Measurements from ENCODE around the gene HIGD2A. TPM values are rescaled to one million over a fixed set of nuclear protein-coding genes. Genes with fewer than 3 reads are reported as not detected.

HIGD2A gene
- polyA plus RNA-seq, 1 of the 3 experiments (the other 2 are of a cell fraction) = 211 TPM

- TF ChIP-seq ZBTB33 (IDR thresholded peaks at IDR 0.05; ENCODE audit: borderline replicate concordance, low read depth) (no peak), GABPA (IDR thresholded peaks at IDR 0.05; ENCODE audit: low read depth) (no peak), NRF1 (IDR thresholded peaks at IDR 0.05; ENCODE audit: low read depth, low read length) (no peak), RXRA (IDR thresholded peaks at IDR 0.05; ENCODE audit: borderline replicate concordance, low read depth) (no peak)
Observed at GRCh38 chr5:176391999-176392398, 3.4 kb downstream of the HIGD2A start (continued).

GRCh38 chr5:176392526-176392925 lies 4.0 kb downstream of the HIGD2A start:
- TF ChIP-seq RXRA (IDR thresholded peaks at IDR 0.05; ENCODE audit: borderline replicate concordance, low read depth) (no peak), MXI1 (IDR thresholded peaks at IDR 0.05; ENCODE audit: low read depth, low read length) (no peak), MAX (IDR thresholded peaks at IDR 0.05; ENCODE audit: low read depth) (no peak), SIN3A (IDR thresholded peaks at IDR 0.05; ENCODE audit: borderline replicate concordance, low read depth, low read length) (no peak), CHD2 (IDR thresholded peaks at IDR 0.05; ENCODE audit: low read length, partially characterized antibody) (no peak), NFIC (IDR thresholded peaks at IDR 0.05; ENCODE audit: borderline replicate concordance) (no peak), FOXM1 (IDR thresholded peaks at IDR 0.05; ENCODE audit: low read depth) (no peak), EZH2phosphoT487 (IDR thresholded peaks at IDR 0.05; ENCODE audit: borderline replicate concordance, low read depth) (no peak), EP300 (IDR thresholded peaks at IDR 0.05; ENCODE audit: borderline replicate concordance in 1 of 2, low read depth in 1 of 2, low read length in 1 of 2) (no peak)
- H4K20me1 ChIP-seq (ENCODE audit: insufficient read depth) = no peaks in the 10 kb centered on the region
- WGBS (ENCODE audit: low lambda C conversion rate) = 100% methylated on average over 4 of the region's 11 CpGs
- no peak overlapping the region for H2AFZ ChIP-seq (ENCODE audit: low read depth)
- H3K9me2 ChIP-seq = no peaks in the 10 kb centered on the region
- peaks cover 5 to 9% of the 10 kb centered on the region in 2 experiments for H3K36me3 ChIP-seq (replicated peaks in 1 of 2; ENCODE audit: control insufficient read depth in 1 of 2, insufficient read depth in 2 of 2, low read length in 1 of 2)
- H3K27me3 ChIP-seq (ENCODE audit: insufficient read depth) = no peaks in the 10 kb centered on the region
- no peak overlapping the region for H3K4me3 ChIP-seq (ENCODE audit: low read depth in 2 of 2, low read length in 1 of 2)
- no peaks in the 10 kb centered on the region for H3K9me3 ChIP-seq
- peaks cover 6% of the 10 kb centered on the region for H3F3A ChIP-seq (replicated peaks; ENCODE audit: insufficient read depth)
- H3K27ac ChIP-seq (ENCODE audit: low read depth in 2 of 2, low read length in 1 of 2) = no peak overlapping the region
- ChIA-PET POLR2A (interaction anchor here (1.5 kb wide), 1 partner anchor 13 kb away, joined by 6 read pairs; no protein-coding TSS in a partner anchor), CTCF (no interaction called here)
- no peak overlapping the region for H3K9ac ChIP-seq
- peaks cover 25% of the 10 kb centered on the region for H3K79me2 ChIP-seq (ENCODE audit: insufficient read depth)
- no peak for DNase-seq
- peaks cover 0 to 4% of the 10 kb centered on the region in 2 experiments; a peak in 1 of 4 replicates for H3K4me1 ChIP-seq (ENCODE audit: control insufficient read depth in 1 of 2, insufficient read depth in 2 of 2, low read depth in 1 of 2, low read length in 1 of 2)
- no peak overlapping the region for H3K4me2 ChIP-seq

GRCh38 chr5:176394096-176394495 lies 5.5 kb downstream of the HIGD2A start:
- Histone ChIP-seq H3K36me3 (replicated peaks in 1 of 2; ENCODE audit: control insufficient read depth in 1 of 2, insufficient read depth in 2 of 2, low read length in 1 of 2) (peaks cover 5 to 9% of the 10 kb centered on the region in 2 experiments), H3K27me3 (ENCODE audit: insufficient read depth) (no peaks in the 10 kb centered on the region), H3K27ac (ENCODE audit: low read depth in 2 of 2, low read length in 1 of 2) (no peak overlapping the region), H3K9me3 (no peaks in the 10 kb centered on the region), H3K9me2 (no peaks in the 10 kb centered on the region), H3K4me1 (ENCODE audit: control insufficient read depth in 1 of 2, insufficient read depth in 2 of 2, low read depth in 1 of 2, low read length in 1 of 2) (peaks cover 0 to 4% of the 10 kb centered on the region in 2 experiments; a peak in 1 of 4 replicates), H3K9ac (no peak overlapping the region), H3K4me3 (ENCODE audit: low read depth in 2 of 2, low read length in 1 of 2) (no peak overlapping the region), H4K20me1 (ENCODE audit: insufficient read depth) (no peaks in the 10 kb centered on the region), H3F3A (replicated peaks; ENCODE audit: insufficient read depth) (peaks cover 6% of the 10 kb centered on the region), H3K4me2 (no peak overlapping the region), H2AFZ (ENCODE audit: low read depth) (no peak overlapping the region), H3K79me2 (ENCODE audit: insufficient read depth) (peaks cover 17% of the 10 kb centered on the region)
- POLR2A ChIA-PET = no interaction called here
- CTCF ChIA-PET = no interaction called here
- 95% methylated on average over 9 of the region's 9 CpGs for WGBS (ENCODE audit: low lambda C conversion rate)
- no peak for DNase-seq
- TF ChIP-seq NRF1 (IDR thresholded peaks at IDR 0.05; ENCODE audit: low read depth, low read length) (no peak), RFX5 (IDR thresholded peaks at IDR 0.05; ENCODE audit: low read length) (no peak), CHD2 (IDR thresholded peaks at IDR 0.05; ENCODE audit: low read length, partially characterized antibody) (no peak), ELF1 (IDR thresholded peaks at IDR 0.05) (no peak), GATA2 (CRISPR knock-in tag; IDR thresholded peaks at IDR 0.05) (no peak), POLR2AphosphoS5 (IDR thresholded peaks at IDR 0.05; ENCODE audit: low read depth, low read length) (no peak), RCOR1 (IDR thresholded peaks at IDR 0.05; ENCODE audit: low read length) (no peak), EZH2phosphoT487 (IDR thresholded peaks at IDR 0.05; ENCODE audit: borderline replicate concordance, low read depth) (no peak), EP300 (IDR thresholded peaks at IDR 0.05; ENCODE audit: borderline replicate concordance in 1 of 2, low read depth in 1 of 2, low read length in 1 of 2) (no peak), CTCF (IDR thresholded peaks at IDR 0.05) (no peak), ZBTB33 (IDR thresholded peaks at IDR 0.05; ENCODE audit: borderline replicate concordance, low read depth) (no peak)

Measured in SK-N-SH (cell line).